Measurements from ENCODE around the gene TCEAL4. TPM values are rescaled to one million over a fixed set of nuclear protein-coding genes. Genes with fewer than 3 reads are reported as not detected.
"Not testable (repeated sequence)": the region's sequence is repeated elsewhere in the genome, so short reads cannot be mapped to it uniquely, and the experiment has no call there.

Gene TCEAL4
- polyA plus RNA-seq, 1 donor, result 78.0 TPM

DNA sequence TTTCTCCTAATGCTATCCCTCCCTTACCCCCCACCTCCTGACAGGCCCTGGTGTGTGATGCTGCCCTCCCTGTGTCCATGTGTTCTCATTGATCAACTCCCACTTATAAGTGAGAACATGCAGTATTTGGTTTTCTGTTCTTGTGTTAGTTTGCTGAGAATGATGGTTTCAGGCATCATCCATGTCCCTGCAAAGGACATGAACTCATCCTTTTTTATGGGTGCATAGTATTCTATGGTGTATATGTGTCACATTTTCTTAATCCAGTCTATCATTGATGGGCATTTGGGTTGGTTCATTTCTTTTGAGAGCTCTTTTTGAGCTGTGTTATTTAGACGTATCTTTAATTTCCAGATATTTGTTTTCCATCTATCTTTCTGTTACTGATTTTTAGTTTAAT is 7.0 kb downstream of the TCEAL4 start:
- DNase-seq (ENCODE audit: low read depth), result not testable (repeated sequence)

DNA sequence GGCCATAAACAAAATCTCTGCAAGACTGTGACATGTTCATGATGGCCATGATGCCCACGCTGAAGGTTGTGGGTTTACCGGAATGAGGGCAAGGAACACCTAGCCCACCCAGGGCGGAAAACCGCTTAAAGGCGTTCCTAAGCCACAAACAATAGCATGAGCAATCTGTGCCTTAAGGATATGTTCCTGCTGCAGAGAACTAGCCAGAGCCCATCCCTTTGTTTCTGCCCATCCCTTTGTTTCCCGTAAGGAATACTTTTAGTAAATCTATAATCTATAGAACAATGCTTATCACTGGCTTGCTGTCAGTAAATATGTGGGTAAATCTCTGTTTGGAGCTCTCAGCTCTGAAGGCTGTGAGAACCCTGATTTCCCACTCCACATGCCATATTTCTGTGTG is 9.9 kb downstream of the TCEAL4 start:
- DNase-seq (ENCODE audit: low read depth), result not testable (repeated sequence)

DNA sequence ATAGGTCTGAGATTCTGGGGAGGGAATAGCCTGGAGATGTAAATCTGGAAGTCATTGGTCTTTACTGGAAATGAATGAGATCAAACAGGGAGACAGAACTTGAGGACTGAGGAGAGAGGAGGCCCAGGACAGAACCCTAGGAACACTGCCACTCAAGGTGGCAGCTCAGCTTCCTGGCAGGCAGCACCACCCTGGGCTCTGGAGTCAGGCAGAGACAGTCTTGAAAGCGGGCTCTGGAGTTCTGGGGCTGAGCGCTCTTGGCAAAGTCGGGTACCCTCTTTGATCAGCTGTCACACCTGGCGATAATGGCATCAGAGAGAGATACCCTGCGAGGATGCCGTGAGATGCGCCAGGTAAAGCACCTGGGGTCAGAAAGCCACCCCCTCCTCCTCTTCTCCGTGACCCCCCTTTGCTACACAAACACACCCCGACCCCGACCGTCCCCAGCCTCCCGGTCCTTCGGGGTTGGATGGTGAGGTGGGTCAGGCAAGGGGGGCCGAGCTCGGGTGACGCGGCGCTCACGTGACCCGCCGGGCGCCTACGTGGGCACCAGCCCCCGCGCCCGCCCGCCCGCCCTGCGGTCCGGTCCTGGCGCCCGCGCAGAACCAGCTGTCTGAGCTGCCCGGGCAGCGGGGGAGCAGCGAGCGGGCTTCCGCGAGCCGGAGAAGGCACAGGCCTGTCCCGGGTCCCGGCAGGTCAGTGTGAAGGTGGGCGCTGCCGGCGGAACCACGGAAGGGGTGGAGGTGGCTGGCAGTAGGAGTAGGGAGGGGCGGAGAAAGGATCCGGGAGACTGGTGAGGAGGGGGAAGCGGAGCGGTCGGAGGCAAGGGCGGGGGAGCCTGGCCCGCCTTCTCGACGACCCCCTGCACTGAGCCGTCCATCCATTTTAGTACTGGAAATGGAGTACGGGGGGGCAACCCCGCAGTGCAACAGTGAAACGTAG is 22.3 kb downstream of the TCEAL4 start, which contains the start of gene TCEAL3:
TCEAL3 (plus strand) TSS at position 600 of the 942 bp plus-strand sequence. CDS start 1,102 bp downstream, outside the sequence.
- DNase-seq (ENCODE audit: low read depth), result no peak

DNA sequence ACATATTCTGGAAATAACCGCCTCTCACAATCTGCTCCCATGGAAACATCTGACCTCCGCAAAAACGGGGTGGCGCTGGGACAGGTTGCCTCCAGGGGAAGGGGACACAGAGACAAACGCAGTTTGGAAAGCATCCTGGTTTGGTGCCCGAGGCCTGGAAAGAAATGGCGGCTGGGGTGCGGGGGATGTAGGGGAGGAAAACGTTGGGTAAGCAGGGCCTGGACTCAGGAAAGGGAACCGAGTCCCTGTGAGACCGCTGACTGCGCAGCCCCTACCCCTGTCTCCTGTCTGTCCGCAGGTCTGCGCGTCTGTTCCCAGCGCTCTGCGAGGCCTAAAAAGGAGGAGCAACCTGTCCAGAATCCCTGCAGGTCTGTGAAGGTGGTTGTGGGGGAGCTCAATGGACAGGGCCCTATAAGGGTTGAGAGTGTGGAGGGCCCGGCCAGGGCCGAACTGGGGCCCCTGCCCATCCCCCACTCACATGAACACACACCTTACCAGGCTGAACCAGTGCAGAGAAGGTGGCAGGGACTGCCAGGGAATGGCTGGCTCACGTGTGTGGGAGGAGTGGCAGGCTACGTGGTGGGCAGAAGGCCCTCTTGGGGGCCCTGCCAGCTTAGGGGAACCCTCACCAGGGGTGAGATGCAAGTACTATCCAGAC is 23.1 kb downstream of the TCEAL4 start:
- DNase-seq (ENCODE audit: low read depth), result no peak

DNA sequence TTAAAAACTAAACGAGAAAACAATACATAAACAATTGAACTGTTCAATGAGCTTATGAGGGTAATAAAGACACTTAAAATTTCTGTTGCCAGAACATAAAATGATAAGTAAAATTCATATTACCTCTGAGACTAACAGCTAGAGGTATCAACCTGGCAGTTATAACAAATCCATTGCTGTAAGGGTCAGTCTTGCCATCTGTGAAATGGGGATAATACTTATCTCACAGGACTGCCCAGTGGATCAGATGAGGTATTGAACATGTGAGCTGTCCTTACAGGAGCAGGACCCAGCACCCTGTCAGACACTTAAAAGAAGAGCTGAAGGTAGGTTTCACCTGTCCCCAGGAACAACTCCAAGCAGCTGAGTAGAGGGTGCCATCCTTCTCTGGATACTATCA is 25.0 kb downstream of the TCEAL4 start:
- no peak for DNase-seq (ENCODE audit: low read depth)

DNA sequence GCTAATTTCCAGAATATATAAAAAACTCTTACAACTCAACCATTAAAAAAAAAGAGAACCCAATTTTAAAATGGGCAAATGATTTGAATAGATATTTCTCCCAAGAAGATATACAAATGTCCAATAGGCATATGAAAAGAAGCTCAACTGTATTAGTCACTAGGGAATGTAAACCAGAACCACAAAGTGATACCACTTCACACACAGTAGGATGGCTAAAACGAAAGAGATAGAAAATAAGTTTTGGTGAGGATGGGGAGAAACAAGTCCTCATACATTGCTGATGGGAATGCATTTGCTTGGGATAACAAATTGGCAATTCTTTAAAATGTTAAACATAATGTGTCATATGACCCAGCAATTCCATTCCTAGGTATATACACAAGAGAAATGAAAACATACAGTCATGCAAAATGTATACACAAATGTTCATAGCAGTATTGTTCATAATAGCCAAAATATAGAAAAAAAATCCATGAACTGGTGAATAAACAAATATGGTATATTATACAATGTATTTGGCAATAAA is 28.1 kb downstream of the TCEAL4 start:
- DNase-seq (ENCODE audit: low read depth), result no peak

DNA sequence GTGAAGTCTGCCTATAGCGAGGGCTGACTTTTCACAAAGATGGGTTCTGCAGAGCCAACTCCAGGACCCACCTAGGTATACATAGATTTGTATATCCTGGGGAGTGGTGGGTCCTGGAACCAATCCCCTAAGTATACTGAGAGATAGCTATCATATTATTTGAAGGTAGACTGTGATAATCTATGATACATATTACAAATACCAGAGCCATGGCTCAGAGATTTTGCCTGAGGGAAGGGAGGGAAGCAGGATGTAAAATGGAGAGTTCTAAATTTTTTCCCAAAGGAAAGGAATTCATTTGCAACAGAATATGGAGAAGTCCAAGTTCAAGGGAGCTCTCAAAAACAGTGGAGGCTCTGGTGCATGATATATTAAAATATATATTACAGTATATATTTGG is 29.7 kb downstream of the TCEAL4 start:
- DNase-seq (ENCODE audit: low read depth), result no peak

DNA sequence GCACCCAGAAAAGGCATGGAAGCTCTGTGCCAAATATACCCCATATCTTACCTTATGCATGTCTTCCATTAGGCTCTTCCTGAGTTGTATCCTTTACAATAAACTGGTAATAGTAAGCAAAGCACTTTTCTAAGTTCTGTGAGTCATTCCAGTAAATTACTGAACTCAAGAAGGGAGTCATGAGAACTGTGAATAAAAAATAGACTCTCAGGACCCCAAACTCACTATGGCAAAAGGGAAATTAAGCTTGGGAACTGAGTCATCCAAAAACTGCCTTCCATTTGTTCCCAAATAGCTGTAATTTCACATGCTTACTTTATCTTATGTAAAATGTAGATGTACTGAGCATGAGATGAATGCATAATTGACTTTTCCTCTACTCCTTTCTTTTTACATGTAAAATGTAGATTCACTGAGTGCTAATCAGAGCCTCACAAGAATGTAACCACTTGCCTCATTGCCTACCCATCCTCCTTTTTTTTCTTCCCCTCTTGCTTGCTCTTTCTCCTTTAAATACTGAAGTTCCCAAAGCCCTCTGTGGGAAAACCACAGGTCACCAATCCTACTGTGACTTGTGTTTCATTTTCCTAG is 30.6 kb downstream of the TCEAL4 start:
- no peak for DNase-seq (ENCODE audit: low read depth)

DNA sequence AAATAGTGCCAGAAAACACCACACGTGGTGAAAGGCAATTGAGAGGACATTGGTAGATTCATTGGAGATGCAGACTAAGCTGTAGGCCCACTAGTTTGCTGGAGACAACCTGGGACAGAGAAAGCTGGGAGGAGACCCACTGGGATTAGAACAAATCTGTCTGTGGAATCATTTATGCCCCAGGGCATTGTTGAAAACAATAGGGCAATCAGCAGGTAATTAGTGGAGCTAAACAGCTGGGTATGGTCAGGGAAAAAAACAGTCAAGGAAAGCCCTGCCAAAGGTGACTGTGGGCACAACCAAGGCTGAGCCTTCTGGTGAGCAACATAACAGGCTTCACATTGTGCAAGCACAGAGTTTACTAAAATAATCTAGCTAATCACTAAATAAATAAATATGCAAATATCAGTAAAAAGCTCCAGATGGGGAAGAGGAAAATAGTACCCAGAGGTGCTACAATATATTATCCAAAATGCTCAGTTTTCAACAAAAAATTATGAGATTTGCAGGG is 31.4 kb downstream of the TCEAL4 start:
- no peak for DNase-seq (ENCODE audit: low read depth)

DNA sequence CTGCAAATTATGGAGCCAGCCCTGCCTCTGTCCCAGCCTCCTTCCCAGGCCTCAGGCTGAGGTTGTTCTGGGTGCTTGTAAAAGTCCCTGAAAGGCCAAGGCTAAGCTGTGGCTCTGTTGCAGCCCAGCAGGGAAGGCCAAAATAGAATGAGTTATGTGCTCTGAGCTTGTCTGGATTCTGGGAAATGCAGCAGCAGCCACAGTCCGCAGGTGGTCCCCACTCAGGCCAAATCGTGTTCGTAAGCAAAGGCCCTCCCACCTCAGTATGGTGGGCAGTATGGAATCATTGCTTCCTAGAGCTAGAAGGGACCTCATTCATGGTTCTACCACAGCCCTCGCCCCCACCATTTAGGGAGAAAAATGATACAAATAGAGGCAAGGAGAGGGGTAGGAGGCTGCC is 38.8 kb downstream of the TCEAL4 start:
- DNase-seq (ENCODE audit: low read depth), result no peak

DNA sequence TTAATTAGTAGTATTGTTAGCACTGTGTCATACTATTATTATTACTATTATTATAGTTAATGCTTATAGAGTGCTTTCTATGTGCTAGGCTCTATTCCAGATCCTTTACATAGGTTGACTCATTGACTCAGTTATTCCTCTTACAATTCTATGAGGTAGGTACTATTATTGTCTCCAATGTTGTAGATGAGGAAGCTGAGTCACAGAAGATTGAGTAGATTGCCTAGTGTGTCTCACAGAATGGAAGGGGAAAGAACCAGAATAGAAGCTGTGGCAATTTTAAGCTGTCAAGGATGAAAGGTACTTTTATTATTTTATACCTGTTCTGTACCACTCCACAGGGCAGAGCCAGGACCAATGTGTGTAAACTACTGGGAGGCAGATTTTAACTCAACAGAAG is 41.5 kb downstream of the TCEAL4 start:
- DNase-seq (ENCODE audit: low read depth), result no peak

DNA sequence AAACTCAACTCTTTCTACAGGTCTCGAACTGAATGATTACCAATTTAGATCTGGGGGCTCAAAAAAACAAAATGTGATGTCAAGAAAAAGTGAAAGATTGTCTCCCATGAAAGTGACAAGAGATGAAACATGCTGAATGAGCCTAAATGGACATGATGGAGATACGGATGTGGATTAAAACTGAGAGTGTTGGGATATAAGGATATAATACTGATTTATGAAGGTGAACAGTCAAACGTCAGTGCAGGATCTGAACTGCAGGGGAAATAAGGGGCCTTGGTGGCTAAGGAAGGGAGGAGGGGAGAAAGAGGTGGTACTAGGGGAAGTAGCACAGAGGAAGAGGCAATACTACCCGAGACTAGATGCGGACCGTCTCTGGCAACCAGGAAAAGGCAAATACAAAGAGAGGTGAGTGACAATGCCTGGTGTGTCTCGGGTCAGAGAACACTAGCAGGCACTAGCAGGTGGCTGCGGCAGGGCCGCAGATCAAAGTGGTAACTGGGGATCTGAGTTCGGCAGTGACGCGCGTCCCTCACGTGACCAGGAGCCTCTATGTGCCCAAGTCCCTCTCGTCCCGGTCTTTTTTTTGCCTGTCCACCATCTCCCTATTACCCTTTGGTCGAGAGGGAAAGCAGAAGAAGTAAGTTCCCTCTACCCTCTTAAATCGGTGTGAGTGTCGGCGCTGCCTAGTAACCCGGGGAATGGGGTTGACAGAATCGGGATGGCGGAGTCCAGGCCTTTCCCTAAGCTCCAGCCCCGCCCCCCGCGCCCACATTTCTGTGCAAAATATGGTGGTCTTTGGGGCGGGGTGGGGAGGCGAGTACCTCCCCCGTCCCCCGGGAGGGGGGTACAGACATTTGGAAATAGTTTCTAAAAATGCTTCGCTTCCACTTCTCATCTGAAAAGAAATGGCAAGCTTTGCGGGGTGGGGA is 43.3 kb downstream of the TCEAL4 start, which contains the start of gene TCEAL1:
TCEAL1 (plus strand) TSS at position 590 of the 932 bp plus-strand sequence. CDS start 942 bp downstream, outside the sequence.
- no peak for DNase-seq (ENCODE audit: low read depth)

DNA sequence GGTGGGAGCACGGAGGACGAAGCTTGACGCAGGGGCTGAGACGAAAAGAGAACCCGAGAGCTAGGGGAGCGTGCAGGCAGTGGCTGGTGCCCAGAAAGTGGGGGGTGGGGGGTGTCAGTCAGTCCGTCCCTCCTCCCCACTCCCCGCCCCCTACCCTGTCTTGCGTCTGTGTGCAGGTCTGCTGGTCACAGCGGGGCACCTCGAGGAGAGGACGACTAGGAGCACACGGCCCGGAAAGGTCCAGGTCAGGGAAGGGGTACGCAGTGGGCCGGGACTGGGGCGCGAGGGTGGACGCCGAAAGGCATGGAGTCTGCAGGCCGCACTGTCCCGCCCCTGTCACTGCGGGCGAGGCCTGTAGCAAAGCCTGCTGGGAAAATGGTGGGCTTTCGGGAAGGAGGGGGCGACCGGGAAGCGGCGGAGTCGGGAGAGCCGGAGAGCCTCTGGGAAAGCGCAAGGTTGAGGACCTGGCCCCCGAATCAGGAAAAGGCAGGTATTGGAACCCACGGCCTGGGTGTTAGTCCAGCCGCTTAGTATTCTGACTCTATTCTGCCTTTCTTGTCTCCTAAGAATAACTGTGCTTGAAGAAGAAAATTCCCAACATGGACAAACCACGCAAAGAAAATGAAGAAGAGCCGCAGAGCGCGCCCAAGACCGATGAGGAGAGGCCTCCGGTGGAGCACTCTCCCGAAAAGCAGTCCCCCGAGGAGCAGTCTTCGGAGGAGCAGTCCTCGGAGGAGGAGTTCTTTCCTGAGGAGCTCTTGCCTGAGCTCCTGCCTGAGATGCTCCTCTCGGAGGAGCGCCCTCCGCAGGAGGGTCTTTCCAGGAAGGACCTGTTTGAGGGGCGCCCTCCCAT is 44.2 kb downstream of the TCEAL4 start:
- no peak for DNase-seq (ENCODE audit: low read depth)

DNA sequence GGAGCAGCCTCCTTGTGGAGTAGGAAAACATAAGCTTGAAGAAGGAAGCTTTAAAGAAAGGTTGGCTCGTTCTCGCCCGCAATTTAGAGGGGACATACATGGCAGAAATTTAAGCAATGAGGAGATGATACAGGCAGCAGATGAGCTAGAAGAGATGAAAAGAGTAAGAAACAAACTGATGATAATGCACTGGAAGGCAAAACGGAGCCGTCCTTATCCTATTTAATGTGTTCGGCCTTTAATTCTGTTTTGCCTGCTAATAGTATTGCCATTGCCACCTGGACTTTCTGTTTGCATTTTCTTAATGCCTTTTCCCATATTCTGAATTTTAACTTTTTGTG is 44.8 kb downstream of the TCEAL4 start:
- DNase-seq (ENCODE audit: low read depth), result no peak

DNA sequence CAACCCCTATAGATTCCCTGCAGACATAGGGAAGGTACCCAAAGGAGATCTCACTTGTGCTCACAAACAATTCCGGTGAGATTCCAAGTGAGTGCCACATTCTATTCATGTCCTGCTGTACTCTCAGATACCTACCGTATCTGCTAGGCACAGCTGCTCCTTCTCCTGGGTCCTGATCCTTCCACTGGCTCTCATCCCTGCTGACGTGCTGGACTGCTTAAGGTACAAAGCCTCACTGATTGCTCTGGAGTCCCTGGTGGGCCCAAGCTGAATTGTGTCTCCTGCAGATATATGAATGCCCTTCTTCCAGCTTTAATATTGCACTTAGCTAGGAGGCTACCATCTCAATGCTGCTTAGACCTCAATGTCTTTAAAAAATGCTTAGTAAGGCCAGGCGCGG is 45.8 kb downstream of the TCEAL4 start:
- DNase-seq (ENCODE audit: low read depth), result no peak

DNA sequence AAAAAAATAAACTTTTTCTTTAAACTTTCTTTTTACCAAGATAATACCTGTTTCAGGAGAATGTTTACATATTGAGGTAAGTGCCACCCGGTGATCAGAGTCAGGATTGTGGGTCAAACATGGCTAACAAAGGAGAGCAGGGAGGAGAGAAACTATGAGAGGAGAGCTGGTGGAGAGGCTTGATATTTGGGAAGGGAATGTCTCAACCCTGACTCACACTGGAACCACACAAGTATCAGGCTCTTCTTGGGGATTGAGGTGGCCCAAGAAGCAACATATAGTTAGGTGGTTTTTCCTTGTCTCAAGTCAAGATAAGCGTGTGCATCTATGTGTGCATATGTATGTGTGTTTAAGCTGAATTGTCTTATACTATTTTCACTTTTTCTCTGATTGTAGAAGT is 50.1 kb downstream of the TCEAL4 start:
- DNase-seq (ENCODE audit: low read depth), result no peak
